Subcutaneous adipose tissue (tissue), 4 donors: Measurements from ENCODE around the gene ASXL1. TPM values are rescaled to one million over a fixed set of nuclear protein-coding genes. Genes with fewer than 3 reads are reported as not detected.

Experiments used
- total RNA-seq, 4 donors: library from RNA; depleted of rRNA; stranded (reverse); fragments of >200 nt; gene quantifications; one replicate each; pipeline ENCODE4 v1.1.0, GENCODE V29; 2016
- TF ChIP-seq, protein P1 (sequence below): fragments of 450-650 bp; IDR thresholded peaks from one replicate; pipeline ENCODE4 v1.5.1; 2016; ENCODE audit warnings: low read depth, mild to moderate bottlenecking, control low read depth, antibody characterized with exemption, moderate library complexity

The ASXL1 gene
- total RNA-seq, 4 donors from 2014 or later: 77.0 to 125 (median 81.6) TPM

GRCh38 chr20:32320305-32320704 lies 37.8 kb upstream of the ASXL1 start:
- TF ChIP-seq, protein P1, sequence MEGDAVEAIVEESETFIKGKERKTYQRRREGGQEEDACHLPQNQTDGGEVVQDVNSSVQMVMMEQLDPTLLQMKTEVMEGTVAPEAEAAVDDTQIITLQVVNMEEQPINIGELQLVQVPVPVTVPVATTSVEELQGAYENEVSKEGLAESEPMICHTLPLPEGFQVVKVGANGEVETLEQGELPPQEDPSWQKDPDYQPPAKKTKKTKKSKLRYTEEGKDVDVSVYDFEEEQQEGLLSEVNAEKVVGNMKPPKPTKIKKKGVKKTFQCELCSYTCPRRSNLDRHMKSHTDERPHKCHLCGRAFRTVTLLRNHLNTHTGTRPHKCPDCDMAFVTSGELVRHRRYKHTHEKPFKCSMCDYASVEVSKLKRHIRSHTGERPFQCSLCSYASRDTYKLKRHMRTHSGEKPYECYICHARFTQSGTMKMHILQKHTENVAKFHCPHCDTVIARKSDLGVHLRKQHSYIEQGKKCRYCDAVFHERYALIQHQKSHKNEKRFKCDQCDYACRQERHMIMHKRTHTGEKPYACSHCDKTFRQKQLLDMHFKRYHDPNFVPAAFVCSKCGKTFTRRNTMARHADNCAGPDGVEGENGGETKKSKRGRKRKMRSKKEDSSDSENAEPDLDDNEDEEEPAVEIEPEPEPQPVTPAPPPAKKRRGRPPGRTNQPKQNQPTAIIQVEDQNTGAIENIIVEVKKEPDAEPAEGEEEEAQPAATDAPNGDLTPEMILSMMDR: no peak

GRCh38 chr20:32321390-32321789 lies 36.7 kb upstream of the ASXL1 start:
- TF ChIP-seq, protein P1: no peak

- TF ChIP-seq, protein P1: no peak
Observed at GRCh38 chr20:32325706-32326503, 32.2 kb upstream of the ASXL1 start.

DNA sequence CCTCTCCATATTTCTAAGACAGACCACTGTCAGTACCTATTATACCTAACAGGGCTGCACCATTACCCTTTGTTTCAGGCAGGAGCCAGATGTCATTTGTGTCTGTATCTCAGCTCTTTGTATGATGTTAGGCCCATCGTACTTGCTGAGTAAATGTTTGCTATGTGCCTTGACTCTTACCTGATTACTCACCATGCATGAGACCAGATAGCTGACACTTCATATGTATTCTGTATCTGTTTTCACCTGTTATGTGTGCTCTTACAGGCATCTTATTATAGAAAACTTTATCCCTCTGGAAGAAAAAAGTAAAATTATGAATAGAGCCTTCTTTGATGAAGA lies 31.7 kb upstream of the ASXL1 start:
- TF ChIP-seq, protein P1: no peak

DNA sequence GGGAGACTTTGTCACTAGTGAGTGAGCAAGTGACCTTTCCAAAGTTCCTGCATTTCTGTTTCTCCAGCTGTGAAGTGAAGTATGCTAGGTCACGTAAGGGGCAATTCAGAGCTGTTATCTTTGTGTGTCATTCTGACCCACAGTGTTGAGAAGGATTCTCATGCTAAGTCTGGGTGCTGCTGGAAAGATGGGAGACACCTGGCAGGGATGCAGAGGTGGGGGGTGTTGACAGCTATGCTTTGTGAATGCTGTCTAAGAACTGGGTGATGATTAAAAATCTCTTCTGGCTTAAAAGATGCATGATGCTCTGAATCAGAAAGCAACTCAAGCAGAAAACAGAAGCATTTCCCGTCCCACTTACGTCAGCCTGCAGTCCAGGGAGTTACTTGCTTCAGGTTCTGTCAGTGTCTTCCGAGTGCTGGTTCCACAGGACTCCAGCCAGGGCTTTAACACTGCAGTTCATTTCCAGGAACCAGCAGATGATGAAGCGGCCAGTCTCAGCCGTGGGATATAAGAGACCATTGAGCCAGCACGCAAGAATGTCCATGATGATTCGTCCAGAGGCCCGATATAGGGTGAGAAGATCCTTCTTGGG lies 30.9 kb upstream of the ASXL1 start:
- TF ChIP-seq, protein P1: no peak

- TF ChIP-seq, protein P1: no peak
Observed at GRCh38 chr20:32329817-32330554, 28.1 kb upstream of the ASXL1 start.

GRCh38 chr20:32330555-32330897 lies 27.6 kb upstream of the ASXL1 start:
- TF ChIP-seq, protein P1: no peak
